HG03571 (cell line): ENCODE results near the gene NPAS4.
"Not testable (repeated sequence)": the region's sequence is repeated elsewhere in the genome, so short reads cannot be mapped to it uniquely, and the experiment has no call there.

Source experiments
- ATAC-seq: cut with Tn5 transposase; IDR thresholded peaks from one replicate; pipeline ENCODE4 v1.9.1; 2021; ENCODE audit not compliant: unreplicated experiment

The NPAS4 gene

GRCh38 chr11:66454247-66454646 lies 33.4 kb downstream of the NPAS4 start:
- ATAC-seq = no peak

- ATAC-seq = no peak
Observed at GRCh38 chr11:66454828-66455227, 34.0 kb downstream of the NPAS4 start.

GRCh38 chr11:66457826-66458225 lies 37.0 kb downstream of the NPAS4 start:
- ATAC-seq = no peak

GRCh38 chr11:66459138-66459778 lies 38.4 kb downstream of the NPAS4 start:
- ATAC-seq = no peak

- ATAC-seq = no peak
Observed at GRCh38 chr11:66462010-66462409, 41.2 kb downstream of the NPAS4 start.

- ATAC-seq = no peak
Observed at GRCh38 chr11:66462911-66463310, 42.1 kb downstream of the NPAS4 start.

- ATAC-seq = not testable (repeated sequence)
Observed at GRCh38 chr11:66464116-66464515, 43.3 kb downstream of the NPAS4 start.

GRCh38 chr11:66464916-66465315 lies 44.1 kb downstream of the NPAS4 start:
- no peak for ATAC-seq

GRCh38 chr11:66465373-66466224 lies 44.8 kb downstream of the NPAS4 start:
- no peak for ATAC-seq

- ATAC-seq = peak; percentile 63
Observed at GRCh38 chr11:66466225-66467033, 45.6 kb downstream of the NPAS4 start, which contains the start of gene PELI3. Gene PELI3, plus strand, starts transcription at chr11:66466905. Its CDS starts 1,224 bp downstream, at chr11:66468129.

- peak; percentile 38 for ATAC-seq
Observed at GRCh38 chr11:66467034-66467659, 46.3 kb downstream of the NPAS4 start.

GRCh38 chr11:66467756-66468155 lies 46.9 kb downstream of the NPAS4 start:
- ATAC-seq = no peak

GRCh38 chr11:66468691-66469090 lies 47.9 kb downstream of the NPAS4 start:
- no peak for ATAC-seq

- no peak for ATAC-seq
Observed at GRCh38 chr11:66469441-66469840, 48.6 kb downstream of the NPAS4 start.

GRCh38 chr11:66470015-66470414 lies 49.2 kb downstream of the NPAS4 start:
- no peak for ATAC-seq

GRCh38 chr11:66471142-66471541 lies 50.3 kb downstream of the NPAS4 start:
- no peak for ATAC-seq

GRCh38 chr11:66472054-66472453 lies 51.2 kb downstream of the NPAS4 start:
- ATAC-seq = no peak

- ATAC-seq = no peak
Observed at GRCh38 chr11:66473167-66473566, 52.3 kb downstream of the NPAS4 start.

GRCh38 chr11:66473608-66474515 lies 53.0 kb downstream of the NPAS4 start:
- ATAC-seq = no peak
